GM23338 (cell line): Measurements from ENCODE around the gene RPP40. TPM values are rescaled to one million over a fixed set of nuclear protein-coding genes. Genes with fewer than 3 reads are reported as not detected.

Experiments used
- ATAC-seq: fragments of 200-7000 bp; cut with Tn5 transposase; 3 replicates; pipeline ENCODE4 v1.9.1; 2020
- DNase-seq: peaks from one replicate; pipeline ENCODE4 v3.0.0-alpha.2; 2015; ENCODE audit warnings: low spot score
- H2AFZ ChIP-seq: fragments of 200-600 bp; sonication (generic); 2 replicates; pipeline ENCODE4 v1.8.0; 2016; ENCODE audit warnings: antibody characterized with exemption, mild to moderate bottlenecking, moderate library complexity
- H3F3A ChIP-seq: fragments of 200-600 bp; sonication (generic); replicated peaks from 2 replicates; pipeline ENCODE4 v1.8.0; 2017; ENCODE audit warnings: antibody characterized with exemption, mixed run types, low read depth
- H3K27ac ChIP-seq: fragments of 200-600 bp; sonication (generic); 2 replicates; pipeline ENCODE4 v1.6.1; 2016; ENCODE audit warnings: low read depth
- H3K27me3 ChIP-seq: fragments of 200-600 bp; sonication (generic); 2 replicates; pipeline ENCODE4 v1.8.0; 2016; ENCODE audit warnings: mild to moderate bottlenecking, mixed run types, moderate library complexity; ENCODE audit not compliant: insufficient read depth
- H3K36me3 ChIP-seq: fragments of 200-600 bp; sonication (generic); 2 replicates; pipeline ENCODE4 v1.8.0; 2016; ENCODE audit warnings: mild to moderate bottlenecking; ENCODE audit not compliant: insufficient read depth
- H3K4me1 ChIP-seq: fragments of 200-600 bp; sonication (generic); 2 replicates; pipeline ENCODE4 v1.8.0; 2016; ENCODE audit warnings: mild to moderate bottlenecking, moderate library complexity; ENCODE audit not compliant: insufficient read depth
- H3K4me2 ChIP-seq: fragments of 200-600 bp; sonication (generic); 2 replicates; pipeline ENCODE4 v1.7.1; 2017; ENCODE audit warnings: mixed run types
- H3K4me3 ChIP-seq: fragments of 200-600 bp; sonication (generic); 2 replicates; pipeline ENCODE4 v1.6.1; 2016; ENCODE audit warnings: mixed run types
- H3K79me2 ChIP-seq: fragments of 200-600 bp; sonication (generic); replicated peaks from 2 replicates; pipeline ENCODE4 v1.8.0; 2017; ENCODE audit warnings: mild to moderate bottlenecking; ENCODE audit not compliant: insufficient read depth
- H3K9me2 ChIP-seq: fragments of 200-600 bp; sonication (generic); 2 replicates; pipeline ENCODE4 v1.8.0; 2017; ENCODE audit not compliant: insufficient read depth
- H4K20me1 ChIP-seq: fragments of 200-600 bp; sonication (generic); replicated peaks from 2 replicates; pipeline ENCODE4 v1.8.0; 2017; ENCODE audit warnings: mild to moderate bottlenecking; ENCODE audit not compliant: insufficient read depth
- H3K27ac Mint-ChIP-seq: 2 replicates; pipeline ENCODE4 v1.8.0; 2020; ENCODE audit warnings: inconsistent platforms, mild to moderate bottlenecking, moderate library complexity, mixed read lengths
- H3K27me3 Mint-ChIP-seq: 3 replicates; pipeline ENCODE4 v1.8.0; 2022; ENCODE audit warnings: low read depth, mild to moderate bottlenecking, moderate library complexity, mixed read lengths, inconsistent platforms; ENCODE audit not compliant: insufficient read depth, poor library complexity
- H3K36me3 Mint-ChIP-seq: 3 replicates; pipeline ENCODE4 v1.8.0; 2021; ENCODE audit warnings: low read depth, mild to moderate bottlenecking, inconsistent platforms, moderate library complexity, mixed read lengths
- H3K4me1 Mint-ChIP-seq: 3 replicates; pipeline ENCODE4 v1.8.0; 2020; ENCODE audit warnings: mild to moderate bottlenecking, inconsistent platforms, mixed read lengths
- H3K4me3 Mint-ChIP-seq: 3 replicates; pipeline ENCODE4 v1.8.0; 2021; ENCODE audit warnings: moderate library complexity, mild to moderate bottlenecking, inconsistent platforms, mixed read lengths
- H3K9me3 Mint-ChIP-seq: 3 replicates; pipeline ENCODE4 v1.8.0; 2020; ENCODE audit warnings: moderate library complexity, mild to moderate bottlenecking, inconsistent platforms, mixed read lengths
- CREB1 ChIP-seq: fragments of 250-450 bp; sonication (Bioruptor Pico); IDR thresholded peaks from 2 replicates; pipeline ENCODE4 v1.5.0; 2020; ENCODE audit warnings: low read depth, mild to moderate bottlenecking, moderate library complexity
- CTCF ChIP-seq, 2 experiments: fragments of 200-600 bp in 1 of 2; sonication (generic) in 1 of 2; conservative IDR thresholded peaks; 2 replicates each; pipeline versions ENCODE4 v1.5.1 to v1.6.1; 2016 to 2017; ENCODE audit warnings: antibody characterized with exemption in 2 of 2, low read depth in 2 of 2, mild to moderate bottlenecking in 2 of 2, moderate library complexity in 1 of 2
- ETS1 ChIP-seq: IDR thresholded peaks from 2 replicates; pipeline ENCODE4 v1.6.1; 2016; ENCODE audit warnings: antibody characterized with exemption
- EZH2phosphoT487 ChIP-seq: fragments of 200-600 bp; sonication (generic); IDR thresholded peaks from one replicate; pipeline ENCODE4 v1.8.1; 2018; ENCODE audit warnings: antibody characterized with exemption; ENCODE audit not compliant: unreplicated experiment
- JUNB ChIP-seq: IDR thresholded peaks from one replicate; pipeline ENCODE4 v1.6.1; 2016; ENCODE audit warnings: antibody characterized with exemption; ENCODE audit not compliant: unreplicated experiment
- NANOG ChIP-seq: IDR thresholded peaks from 2 replicates; pipeline ENCODE4 v1.6.1; 2016; ENCODE audit warnings: antibody characterized with exemption, borderline replicate concordance
- POLR2AphosphoS5 ChIP-seq: IDR thresholded peaks from 2 replicates; pipeline ENCODE4 v1.6.1; 2016; ENCODE audit warnings: antibody characterized with exemption, low read depth
- STAT1 ChIP-seq: IDR thresholded peaks from one replicate; pipeline ENCODE4 v1.6.1; 2016; ENCODE audit warnings: antibody characterized with exemption; ENCODE audit not compliant: unreplicated experiment
- ZNF114 ChIP-seq: fragments of 250-450 bp; sonication (Bioruptor Pico); IDR thresholded peaks from 2 replicates; pipeline ENCODE4 v1.5.0; 2020; ENCODE audit warnings: mild to moderate bottlenecking, moderate library complexity
- ZNF331 ChIP-seq: fragments of 250-450 bp; sonication (Bioruptor Pico); IDR thresholded peaks from 2 replicates; pipeline ENCODE4 v1.5.0; 2020; ENCODE audit warnings: low read depth, mild to moderate bottlenecking, moderate library complexity
- ZNF462 ChIP-seq: fragments of 250-450 bp; sonication (Bioruptor Pico); IDR thresholded peaks from 2 replicates; pipeline ENCODE4 v1.5.0; 2020; ENCODE audit warnings: mild to moderate bottlenecking, moderate library complexity
- polyA plus RNA-seq: library from polyadenylated mRNA; unstranded; fragments of >200 nt; fragmentation: Nextera tagmentation; extraction: Ambion mirVana; gene quantifications from 2 replicates; pipeline ENCODE4 v1.2.1, GENCODE V29; 2016
- total RNA-seq: library from RNA; depleted of rRNA; stranded (reverse); fragments of >200 nt; shearing (Covaris generic); gene quantifications from 2 replicates; pipeline ENCODE4 v1.2.3, GENCODE V29; 2014

Gene RPP40
- total and polyA plus RNA-seq, 2 experiments from 2014 or later, result 39.3 to 40.4 TPM

GRCh38 chr6:5045416-5045815, 41.6 kb upstream of the RPP40 start:
- Histone ChIP-seq H3K79me2 (no peaks in the 10 kb centered on the region), H4K20me1 (no peaks in the 10 kb centered on the region; the same call in 1 of the 2 replicates), H2AFZ (no peak overlapping the region), H3K4me2 (no peak overlapping the region), H3K27ac (no peak overlapping the region), H3F3A (no peaks in the 10 kb centered on the region), H3K9me2 (no peaks in the 10 kb centered on the region), H3K36me3 (no peaks in the 10 kb centered on the region), H3K27me3 (no peaks in the 10 kb centered on the region), H3K4me1 (no peaks in the 10 kb centered on the region), H3K4me3 (no peak overlapping the region)
- Mint-ChIP-seq H3K36me3 (no peaks in the 10 kb centered on the region), H3K4me3 (no peak overlapping the region), H3K4me1 (peaks cover 5% of the 10 kb centered on the region; the same call in 2 of the 3 replicates), H3K9me3 (peaks cover 8% of the 10 kb centered on the region; the same call in 1 of the 3 replicates), H3K27ac (no peak overlapping the region), H3K27me3 (peaks cover 12% of the 10 kb centered on the region)
- TF ChIP-seq ZNF331 (CRISPR knock-in tag) (no peak), POLR2AphosphoS5 (no peak), ZNF114 (CRISPR knock-in tag) (no peak), CTCF (conservative IDR thresholded peaks at IDR 0.05; ENCODE audit: low read depth in 2 of 2) (no peak), CREB1 (CRISPR knock-in tag) (no peak), JUNB (no peak)
- ATAC-seq (no peak), DNase-seq (no peak)

- H3K27ac ChIP-seq, result no peak overlapping the region
- H2AFZ ChIP-seq, result no peak overlapping the region
- no peaks in the 10 kb centered on the region for H3K36me3 ChIP-seq
- Mint-ChIP-seq H3K27me3 (peaks cover 12% of the 10 kb centered on the region), H3K27ac (no peak overlapping the region), H3K36me3 (no peaks in the 10 kb centered on the region), H3K9me3 (peaks cover 5% of the 10 kb centered on the region; the same call in 1 of the 3 replicates), H3K4me3 (no peak overlapping the region), H3K4me1 (peaks cover 5% of the 10 kb centered on the region; the same call in 2 of the 3 replicates)
- TF ChIP-seq NANOG (no peak), ETS1 (no peak), ZNF331 (CRISPR knock-in tag) (no peak), STAT1 (no peak), JUNB (no peak), CREB1 (CRISPR knock-in tag) (no peak), ZNF462 (CRISPR knock-in tag) (no peak), EZH2phosphoT487 (no peak)
- no peaks in the 10 kb centered on the region for H3K9me2 ChIP-seq
- H3F3A ChIP-seq, result no peaks in the 10 kb centered on the region
- DNase-seq (no peak), ATAC-seq (no peak)
- no peaks in the 10 kb centered on the region for H3K4me1 ChIP-seq
- H3K4me2 ChIP-seq, result no peak overlapping the region
- no peak overlapping the region for H3K4me3 ChIP-seq
- no peaks in the 10 kb centered on the region for H3K79me2 ChIP-seq
- H3K27me3 ChIP-seq, result no peaks in the 10 kb centered on the region
- H4K20me1 ChIP-seq, result no peaks in the 10 kb centered on the region; the same call in 1 of the 2 replicates
Measured at GRCh38 chr6:5044866-5045265, 41.0 kb upstream of the RPP40 start.
